ENCODE measurements around the gene AAMP. TPM values are rescaled to one million over a fixed set of nuclear protein-coding genes. Genes with fewer than 3 reads are reported as not detected.

AAMP gene
- total RNA-seq, 5 donors from 2014 or later (not counting 1 experiment from before 2014, with no cell fraction given): 46.2 to 71.3 (median 67.4) TPM

GRCh38 chr2:218306184-218306920 lies 36.4 kb upstream of the AAMP start:
- Histone ChIP-seq H3K27me3 (replicated peaks in 1 of 2; ENCODE audit: control insufficient read depth in 2 of 2, extremely low read depth in 1 of 2, insufficient read depth in 2 of 2, low read length in 1 of 2) (peaks cover 0 to 3% of the 10 kb centered on the region in 2 experiments), H3K9me3 (no peaks in the 10 kb centered on the region), H3K4me1 (ENCODE audit: control insufficient read depth in 1 of 2, extremely low read depth in 1 of 2, insufficient read depth in 2 of 2, low read length in 2 of 2) (peaks cover 0 to 4% of the 10 kb centered on the region in 2 experiments), H3K36me3 (ENCODE audit: control insufficient read depth in 2 of 2, extremely low read depth in 1 of 2, insufficient read depth in 1 of 2, low read length in 1 of 2) (no peaks in the 10 kb centered on the region), H3K4me3 (ENCODE audit: control insufficient read depth in 1 of 2, extremely low read depth in 1 of 2, low read length in 1 of 2) (no peak overlapping the region), H3K27ac (ENCODE audit: low read length) (no peak overlapping the region)
- Mint-ChIP-seq H3K9me3 (no peaks in the 10 kb centered on the region), H3K36me3 (no peaks in the 10 kb centered on the region), H3K4me3 (no peak overlapping the region), H3K27ac (no peak overlapping the region), H3K4me1 (peaks cover 6 to 17% (median 7%) of the 10 kb centered on the region in 3 donors), H3K27me3 (peaks cover 0 to 5% of the 10 kb centered on the region in 2 donors)
- WGBS (ENCODE audit: insufficient coverage): 92% methylated on average over 5 of the region's 9 CpGs
- no peak for ATAC-seq (replicated peaks in 1 of 4)
- no peak for DNase-seq
- POLR2A ChIA-PET: no interaction called here
- CTCF ChIA-PET: interaction anchor here in 1 of 2 donors (0.8 to 1.0 kb wide), 3 partner anchors 14 to 51 kb away, joined by 3 read pairs; no protein-coding TSS in a partner anchor

DNA sequence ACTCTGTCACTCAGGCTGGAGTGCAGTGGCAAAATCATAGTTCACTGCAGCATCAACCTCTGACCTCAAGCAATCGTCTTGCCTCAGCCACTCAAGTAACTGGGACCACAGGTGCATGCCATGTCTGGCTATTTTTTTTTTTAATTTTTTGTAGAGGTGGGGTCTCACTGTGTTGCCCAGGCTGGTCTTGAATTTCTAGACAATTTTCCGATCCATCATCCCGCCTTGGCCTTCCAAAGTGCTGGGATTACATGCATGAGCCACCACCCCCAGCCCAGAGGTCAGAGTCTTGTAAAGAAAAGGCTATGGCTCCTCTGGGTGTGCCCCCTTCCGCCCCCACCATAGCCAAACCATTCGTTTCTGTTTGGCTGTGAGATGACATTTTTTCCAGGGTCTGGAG lies 35.4 kb upstream of the AAMP start:
- DNase-seq: no peak
- Mint-ChIP-seq H3K27ac (no peak overlapping the region), H3K36me3 (no peaks in the 10 kb centered on the region), H3K4me3 (no peak overlapping the region), H3K9me3 (no peaks in the 10 kb centered on the region), H3K27me3 (peaks cover 0 to 5% of the 10 kb centered on the region in 2 donors), H3K4me1 (peaks cover 10 to 20% (median 10%) of the 10 kb centered on the region in 3 donors)
- Histone ChIP-seq H3K27ac (ENCODE audit: low read length) (no peak overlapping the region), H3K4me1 (ENCODE audit: control insufficient read depth in 1 of 2, extremely low read depth in 1 of 2, insufficient read depth in 2 of 2, low read length in 2 of 2) (peaks cover 0 to 7% of the 10 kb centered on the region in 2 experiments), H3K9me3 (no peaks in the 10 kb centered on the region), H3K4me3 (ENCODE audit: control insufficient read depth in 1 of 2, extremely low read depth in 1 of 2, low read length in 1 of 2) (no peak overlapping the region), H3K36me3 (ENCODE audit: control insufficient read depth in 2 of 2, extremely low read depth in 1 of 2, insufficient read depth in 1 of 2, low read length in 1 of 2) (no peaks in the 10 kb centered on the region), H3K27me3 (replicated peaks in 1 of 2; ENCODE audit: control insufficient read depth in 2 of 2, extremely low read depth in 1 of 2, insufficient read depth in 2 of 2, low read length in 1 of 2) (peaks cover 0 to 3% of the 10 kb centered on the region in 2 experiments)
- CTCF ChIA-PET: interaction anchor here in 1 of 2 donors (0.6 to 1.0 kb wide), 2 partner anchors 52 to 158 kb away, joined by 3 read pairs; no protein-coding TSS in a partner anchor
- POLR2A ChIA-PET: no interaction called here
- WGBS (ENCODE audit: insufficient coverage): 100% methylated on average over 2 of the region's 5 CpGs
- no peak for ATAC-seq (replicated peaks in 1 of 4)

GRCh38 chr2:218301176-218301819 lies 31.4 kb upstream of the AAMP start:
- Histone ChIP-seq H3K9me3 (no peaks in the 10 kb centered on the region), H3K27ac (ENCODE audit: low read length) (no peak overlapping the region), H3K4me3 (ENCODE audit: control insufficient read depth in 1 of 2, extremely low read depth in 1 of 2, low read length in 1 of 2) (no peak overlapping the region), H3K4me1 (ENCODE audit: control insufficient read depth in 1 of 2, extremely low read depth in 1 of 2, insufficient read depth in 2 of 2, low read length in 2 of 2) (peaks cover 0 to 7% of the 10 kb centered on the region in 2 experiments), H3K36me3 (ENCODE audit: control insufficient read depth in 2 of 2, extremely low read depth in 1 of 2, insufficient read depth in 1 of 2, low read length in 1 of 2) (no peaks in the 10 kb centered on the region), H3K27me3 (replicated peaks in 1 of 2; ENCODE audit: control insufficient read depth in 2 of 2, extremely low read depth in 1 of 2, insufficient read depth in 2 of 2, low read length in 1 of 2) (no peaks in the 10 kb centered on the region)
- H3K9me3 Mint-ChIP-seq: no peaks in the 10 kb centered on the region
- H3K36me3 Mint-ChIP-seq: no peaks in the 10 kb centered on the region
- 33% methylated on average over 3 of the region's 9 CpGs for WGBS (ENCODE audit: insufficient coverage)
- no peak overlapping the region for H3K4me3 Mint-ChIP-seq
- no peaks in the 10 kb centered on the region for H3K27me3 Mint-ChIP-seq
- ChIA-PET CTCF (interaction anchor here (0.5 to 2.2 kb wide), 24 partner anchors 9 to 421 kb away, joined by 3 to 27 read pairs (median 5); partner anchors contain the start of genes CATIP (in 2 of the 2) and TMBIM1 (in 2 of the 2)), POLR2A (interaction anchor here in 1 of 2 donors (0.6 kb wide), 2 partner anchors 28 to 72 kb away, joined by 3 read pairs; no protein-coding TSS in a partner anchor)
- peak; percentile 92 to 95 (median 93) for ATAC-seq (replicated peaks in 1 of 4)
- DNase-seq: peak; percentile 67 to 93 (median 83)
- peaks cover 6% of the 10 kb centered on the region in 3 donors for H3K4me1 Mint-ChIP-seq
- H3K27ac Mint-ChIP-seq: peak overlapping the region; percentile 66 to 68

DNA sequence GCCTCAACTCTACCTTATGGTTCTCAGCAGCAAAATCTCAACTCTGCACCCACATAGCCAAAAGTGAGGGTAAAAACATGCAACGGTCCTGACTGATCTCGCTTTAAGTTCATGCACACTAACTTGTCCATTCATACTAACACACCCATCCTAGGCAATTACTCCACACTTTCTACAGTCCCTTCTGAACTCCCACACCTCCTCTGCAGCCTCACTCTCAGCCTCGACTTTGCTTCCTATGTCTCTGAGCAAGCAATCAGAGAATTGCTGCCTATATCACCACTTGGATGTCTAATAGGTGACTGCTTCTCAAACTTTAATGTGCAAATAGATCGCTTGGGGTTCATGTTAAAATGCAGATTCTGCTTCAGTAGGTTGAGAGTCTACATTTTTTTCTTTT lies 30.2 kb upstream of the AAMP start:
- ChIA-PET POLR2A (no interaction called here), CTCF (interaction anchor here in 1 of 2 donors (0.7 kb wide), 1 partner anchor 289 kb away, joined by 4 read pairs; no protein-coding TSS in a partner anchor)
- no peaks in the 10 kb centered on the region for H3K27me3 Mint-ChIP-seq
- H3K27me3 ChIP-seq (replicated peaks in 1 of 2; ENCODE audit: control insufficient read depth in 2 of 2, extremely low read depth in 1 of 2, insufficient read depth in 2 of 2, low read length in 1 of 2): peaks cover 0 to 2% of the 10 kb centered on the region in 2 experiments
- H3K36me3 ChIP-seq (ENCODE audit: control insufficient read depth in 2 of 2, extremely low read depth in 1 of 2, insufficient read depth in 1 of 2, low read length in 1 of 2): no peaks in the 10 kb centered on the region
- H3K9me3 Mint-ChIP-seq: no peaks in the 10 kb centered on the region
- no peak overlapping the region for H3K4me3 Mint-ChIP-seq
- DNase-seq (no peak), ATAC-seq (replicated peaks in 1 of 4) (no peak)
- H3K4me3 ChIP-seq (ENCODE audit: control insufficient read depth in 1 of 2, extremely low read depth in 1 of 2, low read length in 1 of 2): no peak overlapping the region
- peaks cover 0 to 10% of the 10 kb centered on the region in 2 experiments for H3K4me1 ChIP-seq (ENCODE audit: control insufficient read depth in 1 of 2, extremely low read depth in 1 of 2, insufficient read depth in 2 of 2, low read length in 2 of 2)
- no peaks in the 10 kb centered on the region for H3K9me3 ChIP-seq
- H3K27ac Mint-ChIP-seq: peak overlapping the region in 1 of 2 donors; percentile 25
- H3K4me1 Mint-ChIP-seq: peaks cover 6 to 8% (median 8%) of the 10 kb centered on the region in 3 donors
- 69% methylated on average over 3 of the region's 4 CpGs for WGBS (ENCODE audit: insufficient coverage)
- no peak overlapping the region for H3K27ac ChIP-seq (ENCODE audit: low read length)
- no peaks in the 10 kb centered on the region for H3K36me3 Mint-ChIP-seq

- Mint-ChIP-seq H3K27ac (no peak overlapping the region), H3K9me3 (no peaks in the 10 kb centered on the region), H3K4me1 (peaks cover 11 to 19% (median 16%) of the 10 kb centered on the region in 3 donors), H3K27me3 (no peaks in the 10 kb centered on the region), H3K4me3 (no peak overlapping the region), H3K36me3 (no peaks in the 10 kb centered on the region)
- DNase-seq (no peak), ATAC-seq (replicated peaks in 1 of 4) (no peak)
- no peaks in the 10 kb centered on the region for H3K9me3 ChIP-seq
- peaks cover 0 to 20% of the 10 kb centered on the region in 2 experiments for H3K4me1 ChIP-seq (ENCODE audit: control insufficient read depth in 1 of 2, extremely low read depth in 1 of 2, insufficient read depth in 2 of 2, low read length in 2 of 2)
- no peak overlapping the region for H3K27ac ChIP-seq (ENCODE audit: low read length)
- 82% methylated on average over 6 of the region's 6 CpGs for WGBS (ENCODE audit: insufficient coverage)
- H3K27me3 ChIP-seq (replicated peaks in 1 of 2; ENCODE audit: control insufficient read depth in 2 of 2, extremely low read depth in 1 of 2, insufficient read depth in 2 of 2, low read length in 1 of 2): peaks cover 0 to 2% of the 10 kb centered on the region in 2 experiments
- ChIA-PET POLR2A (no interaction called here), CTCF (interaction anchor here (0.5 to 1.4 kb wide), 5 partner anchors 25 to 109 kb away, joined by 3 to 4 read pairs (median 3); partner anchors contain the start of gene CATIP (in 1 of the 2))
- H3K36me3 ChIP-seq (ENCODE audit: control insufficient read depth in 2 of 2, extremely low read depth in 1 of 2, insufficient read depth in 1 of 2, low read length in 1 of 2): no peaks in the 10 kb centered on the region
- H3K4me3 ChIP-seq (ENCODE audit: control insufficient read depth in 1 of 2, extremely low read depth in 1 of 2, low read length in 1 of 2): no peak overlapping the region
These were observed 28.5 kb upstream of the AAMP start for GRCh38 chr2:218298314-218298875.

GRCh38 chr2:218296847-218297246 lies 26.9 kb upstream of the AAMP start:
- Mint-ChIP-seq H3K27me3 (no peaks in the 10 kb centered on the region), H3K36me3 (no peaks in the 10 kb centered on the region), H3K27ac (no peak overlapping the region), H3K4me3 (no peak overlapping the region), H3K4me1 (peaks cover 18 to 28% (median 23%) of the 10 kb centered on the region in 3 donors), H3K9me3 (no peaks in the 10 kb centered on the region)
- H3K9me3 ChIP-seq: no peaks in the 10 kb centered on the region
- DNase-seq (no peak), ATAC-seq (replicated peaks in 1 of 4) (no peak)
- H3K4me1 ChIP-seq (ENCODE audit: control insufficient read depth in 1 of 2, extremely low read depth in 1 of 2, insufficient read depth in 2 of 2, low read length in 2 of 2): peaks cover 5 to 32% of the 10 kb centered on the region in 2 experiments
- no peak overlapping the region for H3K4me3 ChIP-seq (ENCODE audit: control insufficient read depth in 1 of 2, extremely low read depth in 1 of 2, low read length in 1 of 2)
- H3K27me3 ChIP-seq (replicated peaks in 1 of 2; ENCODE audit: control insufficient read depth in 2 of 2, extremely low read depth in 1 of 2, insufficient read depth in 2 of 2, low read length in 1 of 2): peaks cover 0 to 2% of the 10 kb centered on the region in 2 experiments
- POLR2A ChIA-PET: no interaction called here
- WGBS (ENCODE audit: insufficient coverage): 93% methylated on average over 6 of the region's 7 CpGs
- H3K27ac ChIP-seq (ENCODE audit: low read length): no peak overlapping the region
- H3K36me3 ChIP-seq (ENCODE audit: control insufficient read depth in 2 of 2, extremely low read depth in 1 of 2, insufficient read depth in 1 of 2, low read length in 1 of 2): no peaks in the 10 kb centered on the region
- CTCF ChIA-PET: interaction anchor here (0.7 to 1.8 kb wide), 3 partner anchors 10 to 247 kb away, joined by 3 to 5 read pairs (median 3); no protein-coding TSS in a partner anchor

Measured in T-cell (primary cell).